ENCODE data around the gene MKKS. TPM values are rescaled to one million over a fixed set of nuclear protein-coding genes. Genes with fewer than 3 reads are reported as not detected.
A peak's percentile ranks its signal among the peaks of the same experiment; 100 is the strongest.

Gene MKKS
- total RNA-seq, 1 experiment from 2014 or later: 10.6 TPM

DNA sequence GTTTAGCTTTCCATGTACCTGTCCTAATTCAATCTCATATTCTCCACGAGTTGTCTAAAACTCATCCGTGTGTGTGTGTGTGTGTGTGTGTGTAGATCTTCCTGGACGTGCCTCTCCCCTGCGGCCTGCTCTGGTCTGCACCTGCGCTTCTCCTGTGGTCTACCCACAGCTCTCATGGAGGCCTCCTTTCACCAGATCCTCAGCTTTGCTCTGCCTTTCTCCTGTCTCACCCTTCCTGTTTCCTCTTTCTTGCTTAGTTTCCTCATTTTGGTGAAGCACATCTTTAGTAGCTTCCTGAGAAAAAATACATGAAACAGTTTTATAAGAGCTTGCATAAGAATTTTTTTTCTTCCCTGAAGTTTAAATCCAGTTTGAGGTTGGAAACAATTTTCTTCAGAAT is 19.2 kb upstream of the MKKS start:
- H3K23ac ChIP-seq (ENCODE audit: insufficient read length, low read depth, low read length): no peak overlapping the region
- H3K56ac ChIP-seq (ENCODE audit: insufficient read length, low read depth, low read length): no peak overlapping the region
- Mint-ChIP-seq H3K36me3 (ENCODE audit: insufficient read depth in 1 of 3, low read depth in 3 of 3) (peaks cover 0 to 9% (median 3%) of the 10 kb centered on the region in 3 experiments; a peak in 4 of 7 replicates), H3K9me3 (peaks cover 0 to 3% of the 10 kb centered on the region in 2 experiments; a peak in 3 of 5 replicates), H3K27me3 (ENCODE audit: low read depth) (no peaks in the 10 kb centered on the region), H3K4me1 (peaks cover 17 to 18% of the 10 kb centered on the region in 2 experiments), H3K4me3 (no peak overlapping the region), H3K27ac (peak overlapping the region in 2 of 3 experiments; percentile 17 to 46; a peak in 4 of 7 replicates)
- H3K4me1 ChIP-seq (ENCODE audit: insufficient read depth, low read length): peaks cover 3% of the 10 kb centered on the region
- H3K27me3 ChIP-seq (ENCODE audit: insufficient read depth, low read length): no peaks in the 10 kb centered on the region
- H4K91ac ChIP-seq (ENCODE audit: insufficient read length, low read depth, low read length): no peak overlapping the region
- H3K4me2 ChIP-seq (ENCODE audit: insufficient read depth, insufficient read length, low read length): no peak overlapping the region
- no peak for DNase-seq
- H3K18ac ChIP-seq (ENCODE audit: insufficient read length, low read depth, low read length): no peak overlapping the region
- no peak overlapping the region for H2BK15ac ChIP-seq (ENCODE audit: low read depth, low read length)
- H2BK120ac ChIP-seq (ENCODE audit: low read depth, low read length, poor library complexity, severe bottlenecking): no peak overlapping the region
- H4K5ac ChIP-seq (ENCODE audit: insufficient read length, low read depth, low read length): no peak overlapping the region
- no peaks in the 10 kb centered on the region for H3K9me3 ChIP-seq (ENCODE audit: control insufficient read depth, low read depth, low read length)
- no peak overlapping the region for H2AFZ ChIP-seq (ENCODE audit: low read length)
- H2BK12ac ChIP-seq (ENCODE audit: insufficient read length, low read depth, low read length): no peak overlapping the region
- H3K23me2 ChIP-seq (ENCODE audit: insufficient read length, low read depth, low read length, poor library complexity, severe bottlenecking): no peaks in the 10 kb centered on the region
- no peak overlapping the region for H3K9ac ChIP-seq (ENCODE audit: extremely low read depth, insufficient read length, low read length)
- H4K8ac ChIP-seq (replicated peaks; ENCODE audit: insufficient read length, low read depth, low read length): no peak overlapping the region
- H4K20me1 ChIP-seq (ENCODE audit: control insufficient read depth, insufficient read depth, insufficient read length): no peaks in the 10 kb centered on the region
- no peak overlapping the region for H2AK5ac ChIP-seq (ENCODE audit: insufficient read length, low read length)
- no peaks in the 10 kb centered on the region for H3K79me1 ChIP-seq (ENCODE audit: insufficient read depth, low read depth, low read length, poor library complexity, severe bottlenecking)
- H3T11ph ChIP-seq (ENCODE audit: low read length): no peak overlapping the region
- H2BK20ac ChIP-seq (ENCODE audit: low read depth, low read length, poor library complexity, severe bottlenecking): no peak overlapping the region
- H3K14ac ChIP-seq (ENCODE audit: insufficient read depth, low read length): no peak overlapping the region
- H3K4ac ChIP-seq (ENCODE audit: low read depth, low read length): no peak overlapping the region
- no peaks in the 10 kb centered on the region; the same call in 1 of the 2 replicates for H3K79me2 ChIP-seq (ENCODE audit: insufficient read depth, low read length)
- no CpG with 5 or more reads among the region's 5 CpGs for WGBS (ENCODE audit: extremely low coverage, insufficient read length, low lambda C conversion rate)
- no peak overlapping the region for H2BK5ac ChIP-seq (ENCODE audit: insufficient read length, low read length)
- TF ChIP-seq, protein P1, sequence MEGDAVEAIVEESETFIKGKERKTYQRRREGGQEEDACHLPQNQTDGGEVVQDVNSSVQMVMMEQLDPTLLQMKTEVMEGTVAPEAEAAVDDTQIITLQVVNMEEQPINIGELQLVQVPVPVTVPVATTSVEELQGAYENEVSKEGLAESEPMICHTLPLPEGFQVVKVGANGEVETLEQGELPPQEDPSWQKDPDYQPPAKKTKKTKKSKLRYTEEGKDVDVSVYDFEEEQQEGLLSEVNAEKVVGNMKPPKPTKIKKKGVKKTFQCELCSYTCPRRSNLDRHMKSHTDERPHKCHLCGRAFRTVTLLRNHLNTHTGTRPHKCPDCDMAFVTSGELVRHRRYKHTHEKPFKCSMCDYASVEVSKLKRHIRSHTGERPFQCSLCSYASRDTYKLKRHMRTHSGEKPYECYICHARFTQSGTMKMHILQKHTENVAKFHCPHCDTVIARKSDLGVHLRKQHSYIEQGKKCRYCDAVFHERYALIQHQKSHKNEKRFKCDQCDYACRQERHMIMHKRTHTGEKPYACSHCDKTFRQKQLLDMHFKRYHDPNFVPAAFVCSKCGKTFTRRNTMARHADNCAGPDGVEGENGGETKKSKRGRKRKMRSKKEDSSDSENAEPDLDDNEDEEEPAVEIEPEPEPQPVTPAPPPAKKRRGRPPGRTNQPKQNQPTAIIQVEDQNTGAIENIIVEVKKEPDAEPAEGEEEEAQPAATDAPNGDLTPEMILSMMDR (conservative IDR thresholded peaks at IDR 0.05): no peak
- no peak overlapping the region for H3K27ac ChIP-seq (ENCODE audit: insufficient read length, low read depth, low read length)
